Brain microvascular endothelial cell (primary cell): ENCODE data around the gene CREBL2.
"Not testable (repeated sequence)": the region's sequence is repeated elsewhere in the genome, so short reads cannot be mapped to it uniquely, and the experiment has no call there.

Source experiments
- DNase-seq: peaks from one replicate; pipeline ENCODE4 v3.0.0-alpha.2; 2020
- H3K27ac ChIP-seq: fragments of 250-450 bp; sonication (Bioruptor Pico); 2 replicates; pipeline ENCODE4 v1.5.1; 2020; ENCODE audit warnings: mild to moderate bottlenecking, moderate library complexity
- H3K27me3 ChIP-seq: fragments of 250-450 bp; sonication (Bioruptor Pico); replicated peaks from 2 replicates; pipeline ENCODE4 v1.5.1; 2020; ENCODE audit warnings: mild to moderate bottlenecking
- H3K36me3 ChIP-seq: fragments of 250-450 bp; sonication (Bioruptor Pico); replicated peaks from 2 replicates; pipeline ENCODE4 v1.5.1; 2020; ENCODE audit warnings: mild to moderate bottlenecking
- H3K4me3 ChIP-seq: 2 replicates; pipeline ENCODE4 v1.5.1; 2011; ENCODE audit warnings: low read depth, mild to moderate bottlenecking, control low read depth, low read length, moderate library complexity
- in situ Hi-C: cut with HindIII; loops from 2 replicates; pipeline ENCODE4 v1.10.0; 2017; ENCODE audit warnings: low sequenced_read_pairs, low pct_ligation_motif_present
- TF ChIP-seq, protein P1 (sequence below): IDR thresholded peaks from 2 replicates; pipeline ENCODE4 v1.5.1; 2011; ENCODE audit warnings: low read depth, mild to moderate bottlenecking, moderate library complexity, low read length, control low read depth, inconsistent platforms; ENCODE audit errors: missing control alignments

CREBL2 gene

GRCh38 chr12:12641650-12642049 lies 30.0 kb downstream of the CREBL2 start:
- Histone ChIP-seq H3K27me3 (no peaks in the 10 kb centered on the region), H3K36me3 (peaks cover 9% of the 10 kb centered on the region), H3K27ac (no peak overlapping the region), H3K4me3 (no peak overlapping the region)
- TF ChIP-seq, protein P1, sequence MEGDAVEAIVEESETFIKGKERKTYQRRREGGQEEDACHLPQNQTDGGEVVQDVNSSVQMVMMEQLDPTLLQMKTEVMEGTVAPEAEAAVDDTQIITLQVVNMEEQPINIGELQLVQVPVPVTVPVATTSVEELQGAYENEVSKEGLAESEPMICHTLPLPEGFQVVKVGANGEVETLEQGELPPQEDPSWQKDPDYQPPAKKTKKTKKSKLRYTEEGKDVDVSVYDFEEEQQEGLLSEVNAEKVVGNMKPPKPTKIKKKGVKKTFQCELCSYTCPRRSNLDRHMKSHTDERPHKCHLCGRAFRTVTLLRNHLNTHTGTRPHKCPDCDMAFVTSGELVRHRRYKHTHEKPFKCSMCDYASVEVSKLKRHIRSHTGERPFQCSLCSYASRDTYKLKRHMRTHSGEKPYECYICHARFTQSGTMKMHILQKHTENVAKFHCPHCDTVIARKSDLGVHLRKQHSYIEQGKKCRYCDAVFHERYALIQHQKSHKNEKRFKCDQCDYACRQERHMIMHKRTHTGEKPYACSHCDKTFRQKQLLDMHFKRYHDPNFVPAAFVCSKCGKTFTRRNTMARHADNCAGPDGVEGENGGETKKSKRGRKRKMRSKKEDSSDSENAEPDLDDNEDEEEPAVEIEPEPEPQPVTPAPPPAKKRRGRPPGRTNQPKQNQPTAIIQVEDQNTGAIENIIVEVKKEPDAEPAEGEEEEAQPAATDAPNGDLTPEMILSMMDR, result no peak
- in situ Hi-C loops, result no loop called here
- no peak for DNase-seq

DNA sequence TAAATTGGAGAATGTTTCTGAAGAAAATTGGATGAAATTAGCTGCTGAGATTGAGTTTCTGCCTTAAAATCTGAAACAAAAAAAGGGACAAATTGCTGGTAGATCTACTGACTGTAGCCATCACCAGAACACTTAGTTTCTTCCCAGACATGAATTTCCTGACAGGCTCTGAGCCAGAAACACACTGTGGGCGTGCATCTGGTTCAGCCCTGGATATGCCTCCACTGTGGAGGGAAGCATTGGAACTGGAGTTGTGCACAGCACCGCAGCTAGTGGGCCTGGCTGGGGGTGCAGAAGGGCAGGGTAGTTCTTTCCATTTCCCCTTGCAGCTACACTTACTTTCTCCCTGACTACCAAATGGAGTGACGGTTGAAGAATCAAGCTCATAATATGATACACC lies 31.2 kb downstream of the CREBL2 start:
- TF ChIP-seq, protein P1, result no peak
- Histone ChIP-seq H3K27ac (no peak overlapping the region), H3K27me3 (no peaks in the 10 kb centered on the region), H3K4me3 (no peak overlapping the region), H3K36me3 (peaks cover 5% of the 10 kb centered on the region)
- no peak for DNase-seq
- in situ Hi-C loops, result no loop called here

- Histone ChIP-seq H3K4me3 (no peak overlapping the region), H3K36me3 (peaks cover 5% of the 10 kb centered on the region), H3K27ac (peak overlapping the region; percentile 73), H3K27me3 (no peaks in the 10 kb centered on the region)
- DNase-seq, result peak; percentile 16
- in situ Hi-C loops, result no loop called here
- TF ChIP-seq, protein P1, result peak; percentile 66
Observed at GRCh38 chr12:12645485-12645884, 33.8 kb downstream of the CREBL2 start.

DNA sequence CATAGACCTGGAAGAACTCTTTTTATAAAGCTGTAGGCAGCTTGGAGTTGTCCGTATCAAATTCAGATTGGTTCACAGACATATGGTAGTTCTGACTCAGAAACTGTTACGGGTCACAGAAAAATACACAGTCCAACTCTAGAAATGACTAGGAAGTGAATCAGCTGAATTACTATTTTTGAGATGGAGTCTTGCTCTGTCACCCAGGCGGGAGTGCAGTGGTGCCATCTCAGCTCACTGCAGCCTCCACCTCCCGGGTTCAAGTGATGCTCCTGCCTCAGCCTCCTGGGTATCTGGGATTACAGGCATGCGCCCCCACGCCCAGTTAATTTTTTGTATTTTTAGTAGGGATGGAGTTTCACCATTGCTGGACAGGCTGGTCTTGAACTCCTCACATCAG lies 34.3 kb downstream of the CREBL2 start:
- H3K27ac ChIP-seq, result peak overlapping the region; percentile 73
- DNase-seq, result peak; percentile 62
- in situ Hi-C loops, result not testable (repeated sequence)

DNA sequence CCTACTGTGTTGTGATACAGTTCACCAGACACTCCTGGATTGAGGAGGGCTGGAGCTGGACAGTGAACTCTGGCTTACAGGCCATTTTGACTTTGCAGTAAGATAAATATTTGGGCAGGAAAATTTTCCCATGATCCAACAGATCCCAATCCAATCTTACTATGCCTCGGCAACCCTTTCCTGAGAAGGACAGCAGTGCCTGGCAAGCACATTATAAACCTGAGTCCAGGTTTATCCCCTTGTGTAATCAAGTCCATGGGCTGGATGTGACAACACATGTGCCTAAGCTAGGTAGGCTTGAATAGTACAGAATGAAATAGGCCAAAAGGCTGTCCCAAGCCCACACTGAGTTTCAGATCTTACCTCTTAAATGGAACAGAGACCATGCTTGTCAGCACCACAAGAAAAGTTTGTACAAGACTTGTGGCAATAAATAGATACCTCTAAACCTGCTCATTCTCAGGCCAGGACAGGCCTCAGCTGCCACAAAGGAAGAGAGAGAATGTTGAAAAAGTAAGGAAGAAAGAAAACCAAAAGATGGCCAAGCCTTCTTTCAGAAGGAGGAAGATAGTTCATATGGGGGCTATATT lies 34.9 kb downstream of the CREBL2 start:
- no peak overlapping the region for H3K4me3 ChIP-seq
- TF ChIP-seq, protein P1, result no peak
- peak overlapping the region; percentile 73 for H3K27ac ChIP-seq

More for the DNA sequence above, 34.3 kb downstream of the CREBL2 start:
- not testable (repeated sequence) for H3K4me3 ChIP-seq, H3K27me3 ChIP-seq, H3K36me3 ChIP-seq

DNA sequence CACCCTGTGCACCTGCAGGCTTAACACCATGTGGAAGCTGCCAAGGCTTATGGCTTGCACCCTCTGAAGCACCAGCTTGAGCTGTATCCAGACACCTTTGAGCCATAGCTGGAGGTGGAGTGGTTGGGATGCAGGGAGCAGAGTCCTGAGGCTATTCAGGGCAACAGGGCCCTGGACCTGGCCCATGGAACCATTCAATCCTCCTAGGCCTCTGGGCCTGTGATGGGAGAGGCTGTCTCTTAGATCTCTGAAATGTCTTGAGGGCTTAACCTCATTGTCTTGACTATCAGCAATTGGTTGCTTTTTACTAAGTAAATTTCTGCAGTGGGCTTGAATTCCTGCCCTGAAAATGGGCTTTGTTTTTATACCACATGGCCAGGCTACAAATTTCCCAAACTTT lies 36.6 kb downstream of the CREBL2 start:
- in situ Hi-C loops, result no loop called here
- no peaks in the 10 kb centered on the region for H3K27me3 ChIP-seq
- H3K4me3 ChIP-seq, result no peak overlapping the region

More for the DNA sequence above, 34.9 kb downstream of the CREBL2 start:
- peaks cover 5% of the 10 kb centered on the region for H3K36me3 ChIP-seq
- no peaks in the 10 kb centered on the region for H3K27me3 ChIP-seq
- in situ Hi-C loops, result no loop called here
- DNase-seq, result no peak

More for the DNA sequence above, 36.6 kb downstream of the CREBL2 start:
- Histone ChIP-seq H3K36me3 (no peaks in the 10 kb centered on the region), H3K27ac (no peak overlapping the region)
- TF ChIP-seq, protein P1, result no peak
- DNase-seq, result no peak
